Fibroblast of lung (primary cell): ENCODE results near the gene MCOLN1. TPM values are rescaled to one million over a fixed set of nuclear protein-coding genes. Genes with fewer than 3 reads are reported as not detected.
A peak's percentile ranks its signal among the peaks of the same experiment; 100 is the strongest.

Experiments
- DNase-seq, 2 donors: peaks; one replicate each; pipeline versions ENCODE4 v3.0.0 to v3.0.0-alpha.2; 2010; ENCODE audit warnings: low read depth in 2 of 2
- H2AFZ ChIP-seq: 2 replicates; pipeline ENCODE4 v1.5.1; 2012; ENCODE audit warnings: low read length, control low read depth, inconsistent platforms
- H3K27ac ChIP-seq: 2 replicates; pipeline ENCODE4 v1.5.1; 2011; ENCODE audit warnings: low read length, control low read depth; ENCODE audit not compliant: insufficient read depth
- H3K27me3 ChIP-seq: 2 replicates; pipeline ENCODE4 v1.5.1; 2011; ENCODE audit warnings: mild to moderate bottlenecking, low read length; ENCODE audit not compliant: control insufficient read depth, insufficient read depth
- H3K36me3 ChIP-seq: 2 replicates; pipeline ENCODE4 v1.5.1; 2011; ENCODE audit warnings: low read length; ENCODE audit not compliant: control insufficient read depth, insufficient read depth
- H3K4me1 ChIP-seq: 2 replicates; pipeline ENCODE4 v1.5.1; 2011; ENCODE audit warnings: low read length; ENCODE audit not compliant: control insufficient read depth, insufficient read depth; ENCODE audit errors: extremely low read depth
- H3K4me2 ChIP-seq: 2 replicates; pipeline ENCODE4 v1.5.1; 2011; ENCODE audit warnings: low read length, control low read depth; ENCODE audit not compliant: insufficient read depth; ENCODE audit errors: extremely low read depth
- H3K4me3 ChIP-seq, 4 experiments: fragments of 200-600 bp in 1 of 4; sonication (generic) in 1 of 4; replicated peaks in 1 of 4; 2 replicates each; pipeline ENCODE4 v1.5.1; 2011 to 2016; ENCODE audit warnings: low read length in 4 of 4, low read depth in 3 of 4, mild to moderate bottlenecking in 3 of 4, control low read depth in 2 of 4, inconsistent platforms in 1 of 4, mixed read lengths in 1 of 4; ENCODE audit not compliant: insufficient read depth in 1 of 4; ENCODE audit errors: control extremely low read depth in 1 of 4
- H3K79me2 ChIP-seq: 2 replicates; pipeline ENCODE4 v1.5.1; 2012; ENCODE audit warnings: mild to moderate bottlenecking, low read length, inconsistent platforms; ENCODE audit not compliant: control insufficient read depth, insufficient read depth
- H3K9ac ChIP-seq: 2 replicates; pipeline ENCODE4 v1.5.1; 2011; ENCODE audit warnings: mild to moderate bottlenecking, low read length, control low read depth; ENCODE audit not compliant: insufficient read depth
- H3K9me3 ChIP-seq: 2 replicates; pipeline ENCODE4 v1.5.1; 2012; ENCODE audit warnings: low read depth, low read length; ENCODE audit not compliant: control insufficient read depth, insufficient read depth
- H4K20me1 ChIP-seq: 2 replicates; pipeline ENCODE4 v1.5.1; 2011; ENCODE audit warnings: low read length; ENCODE audit not compliant: control insufficient read depth, insufficient read depth; ENCODE audit errors: extremely low read depth
- EZH2 ChIP-seq: IDR thresholded peaks from 2 replicates; pipeline ENCODE4 v1.5.1; 2012; ENCODE audit warnings: low read length, control low read depth, mild to moderate bottlenecking; ENCODE audit errors: missing control alignments
- polyA plus RNA-seq, 2 donors: library from polyadenylated mRNA; depleted of rRNA in 1 of 2; stranded (reverse) in 1 of 2; unstranded in 1 of 2; fragments of >200 nt; gene quantifications; 2 replicates each; pipeline ENCODE4 v1.2.1, GENCODE V29; 2011 to 2012; ENCODE audit warnings: missing spikeins in 1 of 2
- total RNA-seq: library from RNA; depleted of rRNA; stranded (reverse); fragments of >200 nt; gene quantifications from 2 replicates; pipeline ENCODE4 v1.2.1, GENCODE V29; 2014
- TF ChIP-seq, protein P1 (sequence below), 2 donors: IDR thresholded peaks in 1 of 2; conservative IDR thresholded peaks in 1 of 2; 1 replicate in 1 of 2; 2 replicates in 1 of 2; pipeline ENCODE4 v1.5.1; 2011 to 2012; ENCODE audit warnings: low read length in 2 of 2, control low read depth in 1 of 2, inconsistent platforms in 1 of 2, low read depth in 1 of 2, mild to moderate bottlenecking in 1 of 2

The MCOLN1 gene
- total and polyA plus RNA-seq, 2 donors (not counting 1 experiment from before 2014, with no cell fraction given), result 4.0 to 15.1 TPM

DNA sequence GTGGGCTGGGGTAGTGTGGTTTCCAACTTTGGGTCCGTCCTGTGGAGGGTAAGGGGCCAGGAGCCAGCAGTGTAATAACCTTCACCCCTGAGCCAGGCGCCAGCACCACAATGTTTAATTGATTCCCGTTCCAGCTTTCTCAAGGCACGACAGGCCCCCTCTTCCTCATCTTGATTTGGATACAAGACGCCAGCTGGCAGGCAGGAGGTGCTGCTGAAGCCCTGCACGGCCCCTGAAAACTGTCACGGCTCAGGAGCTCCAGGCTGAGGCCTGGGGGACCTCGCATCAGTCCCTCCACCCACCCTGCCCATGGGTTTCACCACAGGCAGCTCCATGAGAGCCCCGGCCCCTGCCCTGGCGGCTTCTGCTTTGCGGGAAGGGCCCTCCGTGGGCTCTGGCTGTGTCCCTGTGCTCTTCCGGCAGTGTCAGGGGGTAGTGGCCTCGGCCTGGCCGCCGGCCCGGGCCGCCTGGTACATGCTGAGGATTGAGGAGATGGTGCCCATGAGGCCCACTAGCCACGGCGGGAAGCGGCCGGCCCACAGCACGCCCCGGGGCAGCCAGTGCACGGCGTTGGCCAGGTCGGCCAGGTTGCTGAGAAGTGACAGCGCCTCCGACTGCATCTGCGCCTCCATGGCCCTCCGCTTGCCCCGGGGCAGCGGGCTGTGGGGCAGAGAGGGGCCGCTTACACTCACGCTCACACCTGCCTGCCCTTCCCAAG, 45.5 kb upstream of the MCOLN1 start:
- Histone ChIP-seq H3K4me1 (no peaks in the 10 kb centered on the region), H3K36me3 (no peaks in the 10 kb centered on the region), H4K20me1 (no peaks in the 10 kb centered on the region), H3K9ac (no peak overlapping the region), H3K4me3 (no peak overlapping the region), H3K4me2 (no peak overlapping the region), H3K27ac (no peak overlapping the region), H2AFZ (no peak overlapping the region), H3K79me2 (no peaks in the 10 kb centered on the region), H3K27me3 (no peaks in the 10 kb centered on the region), H3K9me3 (no peaks in the 10 kb centered on the region)
- no peak for DNase-seq
- TF ChIP-seq EZH2, result no peak
- TF ChIP-seq, protein P1, sequence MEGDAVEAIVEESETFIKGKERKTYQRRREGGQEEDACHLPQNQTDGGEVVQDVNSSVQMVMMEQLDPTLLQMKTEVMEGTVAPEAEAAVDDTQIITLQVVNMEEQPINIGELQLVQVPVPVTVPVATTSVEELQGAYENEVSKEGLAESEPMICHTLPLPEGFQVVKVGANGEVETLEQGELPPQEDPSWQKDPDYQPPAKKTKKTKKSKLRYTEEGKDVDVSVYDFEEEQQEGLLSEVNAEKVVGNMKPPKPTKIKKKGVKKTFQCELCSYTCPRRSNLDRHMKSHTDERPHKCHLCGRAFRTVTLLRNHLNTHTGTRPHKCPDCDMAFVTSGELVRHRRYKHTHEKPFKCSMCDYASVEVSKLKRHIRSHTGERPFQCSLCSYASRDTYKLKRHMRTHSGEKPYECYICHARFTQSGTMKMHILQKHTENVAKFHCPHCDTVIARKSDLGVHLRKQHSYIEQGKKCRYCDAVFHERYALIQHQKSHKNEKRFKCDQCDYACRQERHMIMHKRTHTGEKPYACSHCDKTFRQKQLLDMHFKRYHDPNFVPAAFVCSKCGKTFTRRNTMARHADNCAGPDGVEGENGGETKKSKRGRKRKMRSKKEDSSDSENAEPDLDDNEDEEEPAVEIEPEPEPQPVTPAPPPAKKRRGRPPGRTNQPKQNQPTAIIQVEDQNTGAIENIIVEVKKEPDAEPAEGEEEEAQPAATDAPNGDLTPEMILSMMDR (conservative IDR thresholded peaks at IDR 0.05 in 1 of 2, IDR thresholded peaks at IDR 0.05 in 1 of 2; ENCODE audit: low read depth in 1 of 2, low read length in 2 of 2), result no peak

DNA sequence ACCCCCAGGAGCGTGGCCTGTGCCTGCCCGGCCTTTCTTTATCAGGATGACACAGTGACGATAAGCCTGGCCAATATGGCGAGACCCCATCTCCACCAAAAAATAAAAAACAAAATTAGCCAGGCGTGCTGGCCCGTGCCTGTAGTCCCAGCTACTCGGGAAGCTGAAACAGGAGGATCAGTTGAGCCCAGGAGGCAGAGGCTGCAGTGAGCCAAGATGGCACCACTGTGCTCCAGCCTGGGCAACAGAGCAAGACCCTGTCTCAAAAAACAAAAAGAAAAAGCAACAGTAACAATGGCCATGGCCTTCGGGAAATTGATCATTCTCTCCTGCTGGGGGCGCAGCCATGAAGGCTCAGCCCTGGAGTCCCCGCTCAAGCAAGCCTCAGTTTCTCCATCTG, 44.7 kb upstream of the MCOLN1 start:
- no peaks in the 10 kb centered on the region for H4K20me1 ChIP-seq
- H3K27me3 ChIP-seq, result no peaks in the 10 kb centered on the region
- no peak overlapping the region for H3K4me2 ChIP-seq
- no peak overlapping the region for H3K27ac ChIP-seq
- no peak overlapping the region for H3K4me3 ChIP-seq
- no peak overlapping the region for H3K9ac ChIP-seq
- no peak overlapping the region for H2AFZ ChIP-seq
- TF ChIP-seq, protein P1 (conservative IDR thresholded peaks at IDR 0.05 in 1 of 2, IDR thresholded peaks at IDR 0.05 in 1 of 2; ENCODE audit: low read depth in 1 of 2, low read length in 2 of 2), result no peak
- TF ChIP-seq EZH2, result no peak
- no peaks in the 10 kb centered on the region for H3K79me2 ChIP-seq
- H3K36me3 ChIP-seq, result no peaks in the 10 kb centered on the region
- no peak for DNase-seq
- no peaks in the 10 kb centered on the region for H3K9me3 ChIP-seq
- H3K4me1 ChIP-seq, result no peaks in the 10 kb centered on the region

DNA sequence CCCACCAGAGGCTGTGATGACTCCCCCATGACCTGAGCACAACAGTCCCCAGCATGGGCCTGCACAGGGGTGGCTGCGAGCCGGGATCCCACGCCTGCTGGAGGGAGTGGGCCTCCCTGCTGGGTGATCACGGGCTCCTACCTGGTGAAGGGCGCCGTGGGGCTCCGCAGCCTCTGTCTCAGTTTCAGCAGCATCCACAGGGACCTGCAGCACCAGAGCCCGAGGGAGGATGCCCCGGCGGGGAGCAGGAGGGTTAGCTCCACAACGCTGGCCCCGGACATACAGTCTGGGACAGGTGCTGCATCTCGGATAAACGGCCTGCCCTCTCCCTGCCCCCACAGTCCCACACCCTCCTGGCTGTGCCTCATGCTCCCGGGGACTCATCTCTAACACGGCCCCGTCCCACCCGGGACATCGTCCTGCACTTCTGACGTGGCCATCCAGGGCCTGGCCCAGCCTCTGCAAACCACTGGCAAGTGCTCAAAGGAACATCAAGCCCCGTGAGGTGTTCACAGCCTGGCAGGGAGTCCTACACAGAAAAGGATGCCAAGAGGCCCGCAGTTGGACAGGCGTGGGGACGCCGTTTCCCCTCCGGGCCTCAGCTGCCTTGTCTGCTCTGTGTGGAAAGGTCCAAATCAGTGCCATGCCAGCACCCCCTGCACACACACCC, 44.1 kb upstream of the MCOLN1 start:
- Histone ChIP-seq H3K4me2 (no peak overlapping the region), H3K36me3 (no peaks in the 10 kb centered on the region), H3K27me3 (no peaks in the 10 kb centered on the region), H3K9ac (no peak overlapping the region), H2AFZ (no peak overlapping the region), H3K9me3 (no peaks in the 10 kb centered on the region), H3K79me2 (no peaks in the 10 kb centered on the region), H3K27ac (no peak overlapping the region), H3K4me1 (no peaks in the 10 kb centered on the region), H3K4me3 (no peak overlapping the region), H4K20me1 (no peaks in the 10 kb centered on the region)
- TF ChIP-seq, protein P1 (conservative IDR thresholded peaks at IDR 0.05 in 1 of 2, IDR thresholded peaks at IDR 0.05 in 1 of 2; ENCODE audit: low read depth in 1 of 2, low read length in 2 of 2), result no peak
- TF ChIP-seq EZH2, result no peak
- peak in 1 of 2 donors; percentile 23 for DNase-seq
